Activated naive CD4-positive, alpha-beta T cell (primary cell): Measurements from ENCODE around the gene ANKRD66.
"Not testable (repeated sequence)": the region's sequence is repeated elsewhere in the genome, so short reads cannot be mapped to it uniquely, and the experiment has no call there.

Experiments used
- DNase-seq, 4 experiments: peaks; one replicate each; lab custom pipeline; 2025; lab: John Stamatoyannopoulos, UW

ANKRD66 gene

DNA sequence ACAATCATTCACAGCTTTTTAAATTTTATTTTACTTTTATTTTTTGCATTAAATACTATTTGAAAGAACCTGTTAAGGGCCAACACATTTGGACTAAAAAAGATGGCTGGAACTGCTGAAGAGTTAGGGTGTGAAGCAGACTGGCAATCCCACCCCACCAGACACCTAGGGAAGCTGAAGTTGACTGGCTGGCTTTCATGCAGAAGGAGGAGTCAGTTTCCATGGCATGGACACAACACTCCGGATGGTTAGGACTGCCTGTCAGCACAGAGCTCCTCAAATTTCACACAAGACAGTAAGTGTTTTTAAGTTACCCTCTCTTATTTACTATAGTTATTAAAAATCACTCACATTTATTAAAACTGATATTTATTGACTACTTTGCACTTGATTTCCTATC, at the start of gene ANKRD66:
Gene ANKRD66 (plus strand): TSS at position 238 of the 400 bp plus-strand sequence. CDS start 5,016 bp downstream, outside the sequence.
- DNase-seq, result no peak

- no peak for DNase-seq
Measured at GRCh38 chr6:46699970-46700369, 46.8 kb upstream of the ANKRD66 start.

DNA sequence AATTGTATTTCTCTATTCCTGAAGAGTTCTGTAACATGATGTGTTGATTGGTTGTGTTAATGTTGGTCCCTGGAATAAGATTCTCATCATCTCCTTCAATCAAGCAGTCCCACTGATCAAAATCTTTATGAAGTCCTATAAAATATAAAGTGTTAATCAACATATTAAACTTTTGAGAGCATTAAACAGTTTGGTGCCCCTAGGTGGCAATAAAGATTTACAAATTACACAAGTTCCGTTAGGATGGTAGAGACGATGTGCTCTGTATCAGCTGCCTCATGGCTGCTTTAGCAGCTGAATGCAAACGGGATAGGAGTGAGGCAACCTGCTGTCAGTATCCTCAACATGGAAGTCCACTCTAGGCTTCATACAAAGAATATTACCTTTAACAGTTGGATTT, 42.2 kb upstream of the ANKRD66 start:
- DNase-seq, result no peak

- DNase-seq, result no peak
Measured at GRCh38 chr6:46706464-46706863, 40.3 kb upstream of the ANKRD66 start.

DNA sequence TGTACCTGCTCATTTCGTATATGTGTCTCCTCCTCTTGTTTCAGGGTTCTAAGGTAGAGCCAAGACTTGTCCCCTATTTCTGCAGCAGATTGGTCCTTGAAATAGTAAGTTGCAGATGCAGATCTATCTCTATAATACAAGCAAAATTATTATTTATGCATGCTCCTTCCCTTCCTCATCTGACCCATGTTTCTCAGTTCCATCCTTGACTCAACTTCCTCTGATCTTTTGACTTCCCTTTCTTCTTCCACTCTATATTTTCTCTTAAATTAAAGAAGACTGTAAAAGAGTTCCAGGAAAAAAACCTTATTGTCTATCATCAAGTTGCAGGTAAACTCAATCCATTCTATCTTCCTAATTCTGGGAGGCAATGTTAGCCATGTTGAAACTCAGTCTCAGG, 35.2 kb upstream of the ANKRD66 start:
- DNase-seq, result no peak

DNA sequence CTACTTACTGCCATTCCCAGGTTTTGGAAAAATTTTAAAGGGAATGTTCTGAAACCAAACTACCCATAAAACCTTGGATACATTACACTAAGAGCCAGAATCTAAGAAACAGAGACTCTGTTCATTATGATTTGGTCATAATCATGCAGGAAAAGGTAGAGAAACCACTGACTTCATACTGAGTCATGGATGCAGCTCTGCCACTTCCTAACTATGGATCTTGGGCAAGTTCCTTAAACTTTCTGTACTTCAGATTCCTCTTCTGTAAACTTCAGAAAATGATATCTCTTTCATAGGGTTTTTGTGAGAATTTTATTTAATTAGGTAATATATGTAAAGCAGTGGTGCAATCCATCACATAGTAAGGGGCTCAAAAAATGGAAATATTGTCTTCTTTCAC, 31.6 kb upstream of the ANKRD66 start:
- no peak for DNase-seq

GRCh38 chr6:46719099-46719498, 27.6 kb upstream of the ANKRD66 start:
- DNase-seq, result no peak

DNA sequence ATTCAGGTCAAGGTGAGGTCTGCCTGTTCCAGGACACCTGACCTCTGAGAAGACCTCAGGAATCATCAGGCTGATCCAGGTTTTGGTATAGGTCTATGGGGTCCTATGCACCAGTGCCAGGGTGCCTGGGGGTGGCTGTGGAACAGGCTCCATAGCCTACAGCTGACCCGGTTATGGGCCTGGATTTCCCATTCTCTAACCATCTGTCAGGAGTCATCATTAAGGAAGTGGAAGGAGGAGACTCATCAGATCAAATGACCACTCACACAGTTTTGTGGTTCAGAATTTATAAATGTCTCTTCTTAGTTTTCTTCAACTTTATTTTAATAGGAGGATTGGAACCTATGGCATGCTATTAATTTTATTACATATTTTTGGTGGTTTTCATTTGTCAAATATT, 26.3 kb upstream of the ANKRD66 start:
- no peak for DNase-seq

GRCh38 chr6:46729787-46730326, 16.9 kb upstream of the ANKRD66 start:
- no peak for DNase-seq

DNA sequence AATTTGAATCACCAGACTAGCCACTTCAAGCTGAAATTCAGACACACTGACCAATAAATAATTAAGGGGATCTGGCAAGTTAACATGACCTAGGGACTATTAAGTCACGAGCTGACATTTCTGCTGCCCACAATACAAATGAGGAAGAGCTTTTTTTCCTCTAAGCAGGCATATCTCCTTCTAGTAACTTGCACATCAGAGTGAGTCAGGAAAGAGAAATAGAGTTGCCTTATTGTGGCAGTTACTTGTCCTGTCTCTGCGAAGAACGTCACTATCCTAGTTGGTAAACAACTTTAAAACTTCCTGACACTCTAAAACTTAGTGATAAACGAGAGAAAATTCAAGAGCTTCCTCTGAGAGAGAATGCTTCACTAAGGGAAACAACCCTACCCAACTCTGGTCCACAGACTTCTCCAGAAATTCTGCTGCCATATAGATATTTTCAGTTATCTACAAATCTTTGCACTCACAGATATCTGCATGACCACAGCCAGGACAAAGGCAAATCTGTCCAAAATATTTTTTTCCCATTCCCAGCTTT, 15.7 kb upstream of the ANKRD66 start:
- DNase-seq, result no peak

- DNase-seq, result no peak
Measured at GRCh38 chr6:46733341-46733801, 13.4 kb upstream of the ANKRD66 start.

DNA sequence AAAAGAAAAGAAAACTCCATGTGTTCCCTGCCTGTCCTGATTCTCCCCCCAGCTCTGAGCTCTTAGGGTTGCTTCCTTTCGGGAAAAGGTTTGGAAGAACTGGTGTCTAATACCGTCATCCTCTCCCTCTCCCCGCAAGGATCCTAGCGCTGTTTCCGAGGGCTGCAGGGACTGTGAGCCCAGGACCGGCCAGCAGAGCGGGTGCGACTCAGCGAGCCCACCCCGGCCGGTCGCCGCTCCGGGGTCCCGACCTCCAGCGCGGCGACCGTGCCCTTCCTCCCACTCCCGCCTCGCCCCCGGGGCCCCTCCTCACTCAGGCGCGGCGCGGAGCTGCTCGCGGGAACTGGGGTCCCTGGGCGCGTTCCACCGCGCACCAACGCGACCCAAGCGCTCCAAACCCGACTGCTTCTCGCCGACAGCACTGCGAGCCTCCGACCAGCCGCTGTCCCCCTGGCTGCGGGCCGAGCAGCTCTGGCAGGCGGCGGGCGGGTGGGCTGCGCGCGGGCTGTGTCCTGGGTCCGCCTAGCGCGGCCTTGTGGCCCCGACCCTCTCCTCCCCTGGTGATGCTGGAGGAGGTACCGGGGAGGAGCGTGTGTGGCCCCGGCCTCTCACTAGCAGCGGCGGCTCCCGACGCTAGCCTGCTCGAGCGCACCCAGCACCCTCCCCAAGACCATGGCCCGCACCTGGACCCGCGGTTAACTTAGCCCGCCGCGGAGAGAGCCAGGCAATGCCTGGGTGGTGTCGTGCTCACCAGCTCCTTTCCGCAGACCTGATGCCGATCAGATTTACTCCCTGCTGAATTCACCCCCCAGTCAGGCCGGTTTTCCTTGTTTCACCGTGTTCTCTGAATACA, 11.6 kb upstream of the ANKRD66 start, which contains the start of gene PLA2G7:
Gene PLA2G7 (minus strand): TSS at position 509 of the 853 bp plus-strand sequence. CDS start 12,484 bp downstream, outside the sequence.
- DNase-seq, result no peak

DNA sequence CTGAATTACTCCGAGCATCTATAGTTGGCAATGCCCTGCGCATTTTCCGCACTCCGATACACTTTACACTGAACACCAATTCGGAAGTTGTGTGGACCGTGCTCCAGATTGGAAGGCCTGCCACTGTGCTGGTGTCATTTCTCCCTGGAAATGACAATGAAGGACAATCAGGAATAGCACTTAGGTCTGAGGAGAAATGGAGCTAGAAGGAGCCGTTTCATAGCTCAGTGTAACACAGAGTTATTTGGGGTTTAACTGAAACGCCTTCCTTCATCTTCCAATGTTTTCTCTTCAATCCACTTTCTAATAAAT, 11.1 kb upstream of the ANKRD66 start:
- DNase-seq, result no peak

- no peak for DNase-seq
Measured at GRCh38 chr6:46736906-46737305, 9.8 kb upstream of the ANKRD66 start.

- no peak for DNase-seq
Measured at GRCh38 chr6:46741482-46741881, 5.3 kb upstream of the ANKRD66 start.

DNA sequence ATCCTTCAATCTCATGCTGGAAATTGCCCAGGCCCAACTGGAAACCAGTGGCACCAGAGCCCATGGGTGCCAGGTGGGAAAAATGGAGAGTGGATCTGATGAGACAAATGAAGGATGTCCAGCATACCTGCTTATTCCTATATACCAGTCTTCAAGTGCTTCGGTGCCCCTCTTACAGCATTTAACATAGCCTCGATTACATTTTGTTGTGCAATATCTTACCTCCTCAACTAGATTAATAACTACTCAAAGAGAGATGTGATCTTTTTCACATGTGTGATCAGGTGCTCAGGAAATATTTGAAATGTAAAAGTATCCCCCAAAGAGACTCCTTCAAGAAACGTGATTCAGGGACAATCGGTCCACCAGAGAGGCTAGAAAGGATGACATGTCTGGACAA, 4.8 kb upstream of the ANKRD66 start:
- DNase-seq, result no peak

GRCh38 chr6:46743425-46744158, 3.1 kb upstream of the ANKRD66 start:
- DNase-seq, result no peak

DNA sequence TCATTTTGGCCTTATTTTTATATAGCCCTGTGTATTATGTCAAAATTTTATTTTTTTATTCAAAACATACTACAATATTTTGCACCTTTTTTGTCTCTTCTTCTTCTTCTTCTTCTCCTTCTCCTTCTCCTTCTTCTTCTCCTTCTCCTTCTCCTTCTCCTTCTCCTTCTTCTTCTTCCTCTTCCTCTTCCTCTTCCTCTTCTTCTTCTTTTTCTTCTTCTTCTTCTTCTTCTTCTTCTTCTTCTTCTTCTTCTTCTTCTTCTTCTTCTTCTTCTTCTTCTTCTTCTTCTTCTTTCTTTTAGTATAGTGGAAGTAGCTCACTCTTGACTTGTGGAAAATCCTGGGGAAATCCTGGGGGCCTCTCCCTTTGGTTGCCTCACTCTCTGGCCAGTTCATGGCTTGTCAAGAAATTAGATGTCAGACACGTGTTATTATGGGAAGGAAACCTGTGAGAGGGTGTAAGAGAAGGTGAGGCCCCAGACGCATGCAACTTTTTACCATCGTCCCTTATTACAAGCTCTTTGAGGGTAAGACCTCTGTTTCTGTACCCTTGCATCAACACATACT, 2.5 kb upstream of the ANKRD66 start:
- DNase-seq, result not testable (repeated sequence)

- no peak for DNase-seq
Measured at GRCh38 chr6:46745973-46746372, 760 bp upstream of the ANKRD66 start.

DNA sequence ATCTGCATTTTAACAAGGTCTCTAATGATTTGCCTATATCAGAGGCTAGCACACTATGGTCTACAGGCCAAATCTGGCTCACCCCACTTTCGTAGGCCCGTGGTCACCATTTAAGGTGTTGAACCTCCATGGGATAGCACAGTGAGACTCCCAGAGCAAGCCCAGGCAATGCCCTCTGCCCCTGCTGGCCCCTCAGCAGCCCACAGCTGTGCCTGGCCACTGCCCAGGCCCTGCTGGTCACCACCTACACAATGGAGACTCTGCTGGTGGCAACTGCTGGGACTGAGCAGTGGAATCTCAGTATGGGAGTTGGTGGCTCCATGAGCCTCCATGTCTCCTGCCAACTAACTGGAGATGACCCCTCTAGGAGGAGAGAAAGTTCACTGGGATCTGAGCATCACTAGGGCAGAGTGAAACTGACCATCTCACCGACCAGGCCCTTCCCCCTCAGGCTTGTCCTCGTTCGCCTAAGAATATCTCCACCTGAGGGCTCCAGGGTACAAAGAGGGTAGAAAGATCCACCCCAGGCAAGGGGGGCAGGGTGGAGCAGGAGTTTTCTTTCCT, 2.3 kb downstream of the ANKRD66 start:
- DNase-seq, result no peak

DNA sequence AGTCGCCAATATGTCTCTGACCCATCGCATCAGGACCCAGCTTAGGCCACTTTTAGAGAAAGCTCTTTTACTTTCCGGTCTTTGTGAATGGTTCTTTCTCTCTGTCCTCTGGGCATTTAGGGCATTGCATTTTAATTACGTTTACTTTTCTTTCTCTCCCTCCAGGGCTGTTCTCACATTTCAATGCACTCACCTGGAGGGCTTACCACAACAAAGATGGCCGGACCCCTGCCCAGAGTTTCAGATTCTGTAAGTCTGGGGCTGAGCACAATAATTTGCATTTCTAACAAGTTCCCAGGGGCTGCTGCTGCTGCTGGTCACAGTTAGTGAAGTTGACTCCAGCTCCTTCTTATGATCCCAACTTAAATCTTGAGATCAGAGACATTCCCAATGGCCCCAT, 3.0 kb downstream of the ANKRD66 start:
- DNase-seq, result no peak

- DNase-seq, result no peak
Measured at GRCh38 chr6:46751658-46752057, 4.9 kb downstream of the ANKRD66 start.
